ENCODE results near the gene ARHGAP24.
"Not testable (repeated sequence)": the region's sequence is repeated elsewhere in the genome, so short reads cannot be mapped to it uniquely, and the experiment has no call there.

ARHGAP24 gene

GRCh38 chr4:85955620-85956292, 480.8 kb downstream of the ARHGAP24 start:
- no peaks in the 10 kb centered on the region for H3K36me3 Mint-ChIP-seq
- H3K27me3 Mint-ChIP-seq, result no peaks in the 10 kb centered on the region
- no peak overlapping the region for H3K27ac Mint-ChIP-seq
- H3K4me3 Mint-ChIP-seq, result no peak overlapping the region
- H3K9me3 Mint-ChIP-seq, result no peaks in the 10 kb centered on the region
- no peaks in the 10 kb centered on the region for H3K4me1 Mint-ChIP-seq

GRCh38 chr4:85956293-85956945, 481.5 kb downstream of the ARHGAP24 start:
- H3K4me3 Mint-ChIP-seq, result no peak overlapping the region
- H3K4me1 Mint-ChIP-seq, result no peaks in the 10 kb centered on the region

GRCh38 chr4:85961887-85962286, 486.9 kb downstream of the ARHGAP24 start:
- Mint-ChIP-seq H3K36me3 (no peaks in the 10 kb centered on the region), H3K4me1 (no peaks in the 10 kb centered on the region), H3K27me3 (no peaks in the 10 kb centered on the region), H3K9me3 (no peaks in the 10 kb centered on the region), H3K4me3 (no peak overlapping the region), H3K27ac (no peak overlapping the region)

More at GRCh38 chr4:85956293-85956945, 481.5 kb downstream of the ARHGAP24 start:
- Mint-ChIP-seq H3K27ac (no peak overlapping the region), H3K36me3 (no peaks in the 10 kb centered on the region), H3K27me3 (no peaks in the 10 kb centered on the region), H3K9me3 (no peaks in the 10 kb centered on the region)

GRCh38 chr4:85963231-85963630, 488.3 kb downstream of the ARHGAP24 start:
- Mint-ChIP-seq H3K36me3 (no peaks in the 10 kb centered on the region), H3K9me3 (no peaks in the 10 kb centered on the region), H3K4me1 (no peaks in the 10 kb centered on the region), H3K27ac (no peak overlapping the region), H3K4me3 (no peak overlapping the region), H3K27me3 (no peaks in the 10 kb centered on the region)

- no peaks in the 10 kb centered on the region for H3K36me3 Mint-ChIP-seq
- H3K27me3 Mint-ChIP-seq, result no peaks in the 10 kb centered on the region
- H3K4me1 Mint-ChIP-seq, result no peaks in the 10 kb centered on the region
- H3K27ac Mint-ChIP-seq, result no peak overlapping the region
- no peak overlapping the region for H3K4me3 Mint-ChIP-seq
- no peaks in the 10 kb centered on the region for H3K9me3 Mint-ChIP-seq
These were observed 489.3 kb downstream of the ARHGAP24 start for GRCh38 chr4:85964298-85964697.

- not testable (repeated sequence) for H3K4me3 Mint-ChIP-seq, H3K27me3 Mint-ChIP-seq, H3K36me3 Mint-ChIP-seq, H3K27ac Mint-ChIP-seq, H3K4me1 Mint-ChIP-seq, H3K9me3 Mint-ChIP-seq
These were observed 490.1 kb downstream of the ARHGAP24 start for GRCh38 chr4:85965017-85965416.

DNA sequence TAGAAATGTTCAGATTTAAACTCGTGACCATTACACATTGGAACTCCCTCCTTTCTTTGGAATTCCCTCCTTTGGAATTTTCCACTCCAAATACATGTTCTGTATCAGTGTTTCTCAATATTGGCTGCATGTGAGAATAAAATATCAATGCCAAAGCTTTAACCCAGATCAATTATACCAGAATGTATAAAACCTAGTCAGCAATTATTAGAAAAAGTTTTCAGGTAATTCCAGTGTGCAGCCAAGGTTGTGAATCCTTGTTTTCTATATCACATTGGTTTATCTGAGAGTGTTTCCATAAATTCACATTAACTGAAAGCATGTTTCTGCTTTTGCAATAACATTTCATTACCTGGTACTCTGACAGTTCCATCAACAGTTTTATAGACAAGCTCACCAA, 490.6 kb downstream of the ARHGAP24 start:
- no peaks in the 10 kb centered on the region for H3K9me3 Mint-ChIP-seq
- H3K4me3 Mint-ChIP-seq, result no peak overlapping the region
- H3K27ac Mint-ChIP-seq, result no peak overlapping the region
- H3K27me3 Mint-ChIP-seq, result no peaks in the 10 kb centered on the region
- H3K4me1 Mint-ChIP-seq, result no peaks in the 10 kb centered on the region
- no peaks in the 10 kb centered on the region for H3K36me3 Mint-ChIP-seq

GRCh38 chr4:85966373-85966772, 491.4 kb downstream of the ARHGAP24 start:
- Mint-ChIP-seq H3K27ac (no peak overlapping the region), H3K9me3 (no peaks in the 10 kb centered on the region), H3K4me3 (no peak overlapping the region), H3K4me1 (no peaks in the 10 kb centered on the region), H3K27me3 (no peaks in the 10 kb centered on the region), H3K36me3 (no peaks in the 10 kb centered on the region)

DNA sequence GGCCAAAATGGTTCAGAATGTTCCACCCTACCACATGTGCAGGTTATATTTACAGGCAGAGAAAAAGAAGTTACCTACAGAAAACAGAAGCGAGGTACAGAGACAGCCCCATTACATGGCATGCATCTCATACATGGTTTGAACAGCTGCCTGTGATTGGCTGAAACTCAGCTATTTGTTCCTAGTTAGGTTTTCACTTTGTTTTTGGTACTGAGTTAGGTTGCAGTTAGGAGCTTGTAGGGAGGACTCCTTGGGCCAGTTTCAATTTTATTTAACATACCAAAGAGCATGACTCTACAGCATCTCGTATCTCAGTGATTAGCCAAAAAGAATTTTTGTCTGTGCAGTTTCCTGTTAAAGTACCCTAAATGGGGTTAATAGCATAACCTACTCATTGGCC, 492.9 kb downstream of the ARHGAP24 start:
- Mint-ChIP-seq H3K36me3 (no peaks in the 10 kb centered on the region), H3K4me3 (no peak overlapping the region), H3K4me1 (no peaks in the 10 kb centered on the region), H3K27me3 (no peaks in the 10 kb centered on the region), H3K9me3 (no peaks in the 10 kb centered on the region), H3K27ac (no peak overlapping the region)

DNA sequence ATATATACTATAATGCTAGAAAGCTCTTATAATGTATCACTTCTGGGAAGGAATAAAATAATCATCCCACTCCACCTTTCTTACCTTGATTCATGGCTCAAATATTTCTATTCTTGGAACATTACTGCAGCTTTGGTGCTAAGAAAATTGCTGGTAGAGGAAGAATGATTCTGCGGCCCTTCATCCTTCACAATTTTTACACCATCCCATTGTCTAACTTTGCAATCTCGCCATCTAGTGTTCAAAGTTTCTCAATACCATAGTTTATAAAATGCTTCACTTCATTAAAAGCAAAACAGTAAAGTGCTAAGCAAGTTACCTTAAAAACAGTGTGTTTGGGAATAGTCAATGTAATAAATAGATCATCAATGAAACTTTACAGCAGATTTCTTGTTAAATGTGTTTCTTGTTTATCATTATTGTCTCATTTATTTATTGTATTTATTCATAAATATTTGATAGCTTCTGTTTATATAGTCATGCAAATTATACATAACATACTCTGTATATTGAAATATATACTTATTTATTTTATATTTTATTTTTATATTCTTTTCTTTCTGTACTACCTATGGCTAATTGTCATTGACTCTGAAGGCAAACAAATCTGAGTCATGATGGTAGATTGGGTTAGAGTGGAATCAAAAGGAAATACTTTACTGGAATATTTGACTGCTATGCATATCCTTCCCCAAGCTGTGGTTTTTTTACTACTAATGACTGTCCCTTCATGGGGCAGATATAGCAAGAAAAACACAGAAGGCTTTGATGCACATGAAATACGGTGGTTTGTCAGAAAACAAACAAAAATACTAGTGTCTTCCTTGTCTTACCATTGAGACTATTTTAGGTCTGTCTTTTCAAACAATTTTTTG, 494.2 kb downstream of the ARHGAP24 start:
- Mint-ChIP-seq H3K4me3 (no peak overlapping the region), H3K27ac (no peak overlapping the region), H3K4me1 (no peaks in the 10 kb centered on the region)

DNA sequence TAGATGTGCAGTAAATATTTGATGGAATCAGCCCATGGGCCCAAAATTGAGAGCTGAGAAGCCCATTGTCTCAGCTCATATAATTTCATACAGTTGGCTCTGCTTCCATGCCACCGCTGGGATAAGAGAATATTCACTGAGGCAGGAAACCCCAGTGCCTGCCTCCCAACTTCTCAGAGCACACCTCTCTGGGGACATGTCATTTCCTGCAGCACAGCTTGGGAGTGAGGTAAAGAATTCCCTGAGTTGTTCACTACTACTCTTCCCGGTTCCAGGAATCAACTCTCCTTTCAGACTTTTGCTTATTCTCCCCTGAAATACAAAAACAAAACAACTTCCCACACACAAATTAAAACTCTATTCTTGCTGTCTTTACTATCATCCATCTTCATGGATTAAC, 495.6 kb downstream of the ARHGAP24 start:
- no peak overlapping the region for H3K27ac Mint-ChIP-seq
- H3K36me3 Mint-ChIP-seq, result no peaks in the 10 kb centered on the region
- no peaks in the 10 kb centered on the region for H3K9me3 Mint-ChIP-seq
- no peaks in the 10 kb centered on the region for H3K4me1 Mint-ChIP-seq
- H3K4me3 Mint-ChIP-seq, result no peak overlapping the region
- H3K27me3 Mint-ChIP-seq, result no peaks in the 10 kb centered on the region

More for the DNA sequence above, 494.2 kb downstream of the ARHGAP24 start:
- Mint-ChIP-seq H3K9me3 (no peaks in the 10 kb centered on the region), H3K36me3 (no peaks in the 10 kb centered on the region), H3K27me3 (no peaks in the 10 kb centered on the region)

- Mint-ChIP-seq H3K4me3 (no peak overlapping the region), H3K27ac (no peak overlapping the region), H3K27me3 (no peaks in the 10 kb centered on the region), H3K4me1 (no peaks in the 10 kb centered on the region), H3K36me3 (no peaks in the 10 kb centered on the region), H3K9me3 (no peaks in the 10 kb centered on the region)
These were observed 504.3 kb downstream of the ARHGAP24 start for GRCh38 chr4:85979276-85979675.

DNA sequence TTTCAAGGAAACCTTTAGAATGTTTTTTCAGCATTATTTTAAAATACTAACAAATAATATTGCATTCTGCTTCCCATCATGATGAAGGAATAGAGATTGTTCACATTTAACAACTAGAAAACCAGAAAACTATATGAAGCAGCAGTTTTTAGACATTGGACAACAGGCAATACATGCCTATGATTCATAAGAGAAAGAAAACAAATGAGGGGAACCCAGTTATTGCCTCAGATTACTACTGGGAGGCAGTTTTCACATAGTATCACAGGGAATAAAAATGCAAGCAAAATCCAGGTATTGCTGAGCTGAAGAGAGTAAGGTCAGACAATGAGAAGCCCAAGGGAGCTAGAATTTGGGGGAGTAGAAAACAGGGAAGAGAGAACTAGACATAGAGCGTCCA, 511.3 kb downstream of the ARHGAP24 start:
- H3K36me3 Mint-ChIP-seq, result no peaks in the 10 kb centered on the region
- H3K9me3 Mint-ChIP-seq, result no peaks in the 10 kb centered on the region
- no peaks in the 10 kb centered on the region for H3K27me3 Mint-ChIP-seq
- H3K4me1 Mint-ChIP-seq, result no peaks in the 10 kb centered on the region
- H3K27ac Mint-ChIP-seq, result no peak overlapping the region
- H3K4me3 Mint-ChIP-seq, result no peak overlapping the region

GRCh38 chr4:85993641-85994040, 518.7 kb downstream of the ARHGAP24 start:
- Mint-ChIP-seq H3K9me3 (no peaks in the 10 kb centered on the region), H3K27me3 (no peaks in the 10 kb centered on the region), H3K4me3 (no peak overlapping the region), H3K36me3 (no peaks in the 10 kb centered on the region), H3K4me1 (no peaks in the 10 kb centered on the region), H3K27ac (no peak overlapping the region)

GRCh38 chr4:85994576-85994975, 519.6 kb downstream of the ARHGAP24 start:
- Mint-ChIP-seq H3K36me3 (no peaks in the 10 kb centered on the region), H3K4me1 (no peaks in the 10 kb centered on the region), H3K9me3 (no peaks in the 10 kb centered on the region), H3K27ac (no peak overlapping the region), H3K4me3 (no peak overlapping the region), H3K27me3 (no peaks in the 10 kb centered on the region)

DNA sequence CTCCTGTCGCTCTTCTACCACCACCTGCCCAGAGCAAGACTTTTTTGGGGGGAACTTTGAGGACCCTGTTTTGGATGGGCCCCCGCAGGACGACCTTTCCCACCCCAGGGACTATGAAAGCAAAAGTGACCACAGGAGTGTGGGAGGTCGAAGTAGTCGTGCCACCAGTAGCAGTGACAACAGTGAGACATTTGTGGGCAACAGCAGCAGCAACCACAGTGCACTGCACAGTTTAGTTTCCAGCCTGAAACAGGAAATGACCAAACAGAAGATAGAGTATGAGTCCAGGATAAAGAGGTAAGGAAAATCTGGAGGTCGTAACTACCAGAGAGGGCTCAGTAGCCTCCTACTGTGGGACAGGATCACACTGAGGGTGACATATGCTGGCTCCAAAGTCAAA, 520.4 kb downstream of the ARHGAP24 start:
- no peak overlapping the region for H3K4me3 Mint-ChIP-seq

More for the DNA sequence above, 520.4 kb downstream of the ARHGAP24 start:
- Mint-ChIP-seq H3K36me3 (no peaks in the 10 kb centered on the region), H3K27ac (no peak overlapping the region), H3K27me3 (no peaks in the 10 kb centered on the region), H3K9me3 (no peaks in the 10 kb centered on the region), H3K4me1 (no peaks in the 10 kb centered on the region)

Data from activated naive CD4-positive, alpha-beta T cell treated with anti-CD3 and anti-CD28 coated beads, Interleukin-2, amount 50 U/mL, for 24 hours (primary cell).